Epidermal melanocyte (primary cell): ENCODE results near the gene NLRX1.
"Not testable (repeated sequence)": the region's sequence is repeated elsewhere in the genome, so short reads cannot be mapped to it uniquely, and the experiment has no call there.

Experiments
- DNase-seq: peaks from one replicate; pipeline ENCODE4 v3.0.0; 2011; ENCODE audit warnings: low spot score; ENCODE audit not compliant: insufficient read length

Gene NLRX1

DNA sequence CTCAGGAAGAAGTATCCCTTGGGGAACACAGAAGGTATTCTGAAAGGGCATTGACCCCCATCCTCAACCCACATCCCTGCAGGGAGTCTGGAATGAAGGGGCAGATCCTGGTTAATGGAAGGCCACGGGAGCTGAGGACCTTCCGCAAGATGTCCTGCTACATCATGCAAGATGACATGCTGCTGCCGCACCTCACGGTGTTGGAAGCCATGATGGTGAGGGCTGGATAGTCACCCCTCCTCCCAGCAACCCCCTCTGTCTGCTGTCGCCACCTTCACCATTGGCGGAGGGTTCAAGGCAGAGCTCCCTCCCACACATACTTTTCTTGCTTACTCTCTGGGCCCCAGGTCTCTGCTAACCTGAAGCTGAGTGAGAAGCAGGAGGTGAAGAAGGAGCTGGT is 14.3 kb upstream of the NLRX1 start:
- DNase-seq, result no peak

DNA sequence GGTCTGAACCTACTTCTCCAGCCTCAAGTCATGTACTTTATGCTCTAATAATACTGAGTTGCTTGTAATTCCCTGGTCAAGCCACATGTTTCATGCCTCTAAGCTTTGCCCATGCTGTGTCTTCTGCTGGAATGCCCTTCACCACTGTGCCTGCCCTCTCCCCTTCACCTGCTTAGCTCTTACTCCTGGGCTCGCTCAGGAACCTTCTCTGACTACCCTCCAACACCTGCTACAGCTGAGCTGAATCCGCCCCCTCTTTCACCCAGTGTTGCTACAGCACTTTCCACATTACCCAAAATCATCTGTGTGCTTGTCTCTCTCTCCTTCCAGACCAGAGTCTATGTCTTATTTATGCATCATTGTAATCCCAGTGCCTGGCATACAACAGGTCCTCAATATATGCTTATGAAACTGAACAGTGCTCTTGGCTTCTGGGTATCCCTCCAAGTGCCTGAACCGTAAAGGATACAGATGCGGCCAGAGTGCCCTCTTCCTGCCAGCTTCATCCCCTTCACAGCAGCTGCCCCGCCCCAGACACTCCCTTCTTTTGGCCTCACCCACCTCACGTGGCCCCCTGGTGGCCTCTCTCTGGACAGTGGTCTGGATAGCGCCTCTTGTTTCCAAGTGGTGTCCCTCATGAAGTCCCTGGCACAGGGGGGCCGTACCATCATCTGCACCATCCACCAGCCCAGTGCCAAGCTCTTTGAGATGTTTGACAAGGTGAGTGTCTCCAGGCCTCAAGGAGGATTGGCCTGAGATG is 12.6 kb upstream of the NLRX1 start:
- no peak for DNase-seq

DNA sequence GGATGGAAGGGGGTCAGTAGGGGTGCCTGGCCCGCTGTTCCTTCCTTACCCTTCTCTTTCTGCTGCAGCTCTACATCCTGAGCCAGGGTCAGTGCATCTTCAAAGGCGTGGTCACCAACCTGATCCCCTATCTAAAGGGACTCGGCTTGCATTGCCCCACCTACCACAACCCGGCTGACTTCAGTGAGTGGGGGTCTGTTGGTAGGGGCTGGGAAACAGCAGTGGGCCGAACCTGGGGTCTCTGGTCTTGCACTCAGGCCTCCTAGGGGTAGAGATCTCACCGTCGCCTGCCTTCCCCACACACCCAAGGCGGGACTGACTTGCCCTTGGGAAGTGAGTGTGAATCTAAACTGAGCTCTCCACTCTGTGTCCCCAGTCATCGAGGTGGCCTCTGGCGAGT is 12.0 kb upstream of the NLRX1 start:
- no peak for DNase-seq

DNA sequence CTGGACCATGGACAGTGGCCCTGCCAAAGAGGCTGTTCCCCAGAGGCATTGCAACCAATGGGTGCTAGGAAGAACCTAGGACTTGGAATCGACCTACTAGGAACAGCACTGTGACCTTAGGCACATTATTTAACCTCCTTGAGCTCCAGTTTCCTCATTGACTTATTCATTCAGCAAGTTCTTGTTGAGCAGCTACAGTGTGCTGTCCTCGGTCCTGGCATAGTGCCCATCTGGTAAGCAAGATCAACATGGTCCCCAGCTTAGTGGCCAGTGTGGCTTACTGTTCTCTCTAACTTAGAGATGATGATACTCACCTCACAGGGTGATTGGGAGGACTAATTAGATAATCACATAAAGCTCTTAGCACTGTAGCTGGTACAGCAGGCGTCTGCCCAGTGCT is 11.5 kb upstream of the NLRX1 start:
- no peak for DNase-seq

DNA sequence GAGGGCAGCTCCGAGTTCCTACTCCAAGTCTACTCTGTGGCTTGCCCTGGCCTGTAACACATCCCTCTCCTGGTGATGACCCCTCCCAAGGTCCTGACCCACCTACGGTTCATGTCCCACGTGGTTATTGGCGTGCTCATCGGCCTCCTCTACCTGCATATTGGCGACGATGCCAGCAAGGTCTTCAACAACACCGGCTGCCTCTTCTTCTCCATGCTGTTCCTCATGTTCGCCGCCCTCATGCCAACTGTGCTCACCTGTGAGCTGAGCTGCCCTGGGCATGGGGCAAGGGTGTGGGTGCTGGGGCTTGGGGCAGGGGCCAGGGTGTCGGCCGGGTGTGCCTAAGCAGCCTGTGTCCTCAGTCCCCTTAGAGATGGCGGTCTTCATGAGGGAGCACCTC is 10.1 kb upstream of the NLRX1 start:
- DNase-seq, result no peak

DNA sequence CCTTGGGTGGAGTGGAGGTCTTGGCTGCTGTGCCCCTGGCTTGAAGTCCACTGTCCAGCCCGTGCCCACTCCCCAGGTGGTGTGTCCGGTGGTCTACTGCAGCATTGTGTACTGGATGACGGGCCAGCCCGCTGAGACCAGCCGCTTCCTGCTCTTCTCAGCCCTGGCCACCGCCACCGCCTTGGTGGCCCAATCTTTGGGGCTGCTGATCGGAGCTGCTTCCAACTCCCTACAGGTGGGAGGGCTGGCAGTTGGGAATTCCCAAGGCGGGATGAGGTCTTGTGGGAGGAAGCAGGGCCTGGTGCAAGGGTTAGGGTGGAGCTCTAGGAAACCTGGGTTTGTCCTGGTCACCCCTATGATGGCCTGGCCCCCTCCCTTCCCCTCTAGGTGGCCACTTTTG is 8.4 kb upstream of the NLRX1 start:
- no peak for DNase-seq

DNA sequence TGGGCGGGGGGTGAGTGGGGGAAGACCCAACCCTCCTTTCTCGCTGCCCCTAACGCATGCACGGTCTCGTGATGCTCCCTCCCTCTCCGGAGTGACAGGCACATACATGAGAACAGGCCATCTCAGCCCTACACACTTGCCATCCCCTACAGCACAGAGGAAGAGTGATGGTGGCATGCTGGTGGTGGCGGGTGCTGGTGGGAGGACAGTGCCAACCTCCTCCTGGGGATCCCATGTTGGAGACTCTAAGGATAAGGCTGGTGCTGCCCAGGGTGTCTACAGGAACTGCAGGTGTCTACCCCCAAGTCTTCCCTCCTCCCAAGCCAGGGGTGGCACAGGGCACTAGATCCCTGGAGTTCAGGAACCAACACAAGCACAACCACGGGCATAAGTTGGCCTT is 6.7 kb upstream of the NLRX1 start:
- no peak for DNase-seq

DNA sequence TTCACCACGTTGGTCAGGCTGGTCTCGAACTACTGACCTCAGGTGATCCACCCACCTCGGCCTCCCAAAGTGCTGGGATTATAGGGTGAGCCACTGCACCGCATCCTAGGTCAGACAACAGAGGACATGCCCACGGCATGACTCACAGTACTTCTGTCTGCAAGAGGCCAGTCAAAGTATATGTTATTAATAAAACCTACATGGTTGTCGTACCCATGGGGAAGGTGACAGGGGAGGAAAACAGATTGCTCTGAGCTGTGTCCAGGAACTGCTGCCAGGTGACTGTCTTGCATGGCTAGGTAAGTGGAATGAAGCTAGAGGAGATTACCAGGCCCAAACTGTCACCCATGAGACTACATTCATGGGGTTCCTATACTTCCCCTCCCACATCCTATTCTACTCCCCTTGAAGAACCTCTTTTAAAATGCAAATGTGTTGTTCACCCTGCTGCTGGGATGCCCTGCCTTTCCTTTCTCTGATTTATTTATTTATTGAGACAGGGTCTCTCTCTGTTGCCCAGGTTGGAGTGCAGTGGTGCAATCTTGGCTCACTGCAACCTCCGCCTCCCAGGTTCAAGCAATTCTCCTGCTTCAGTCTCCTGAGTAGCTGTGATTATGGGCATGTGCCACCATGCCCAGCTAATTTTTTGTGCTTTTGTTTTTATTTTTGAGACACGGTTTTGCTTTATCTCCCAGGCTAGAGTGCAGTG is 2.0 kb upstream of the NLRX1 start:
- no peak for DNase-seq

DNA sequence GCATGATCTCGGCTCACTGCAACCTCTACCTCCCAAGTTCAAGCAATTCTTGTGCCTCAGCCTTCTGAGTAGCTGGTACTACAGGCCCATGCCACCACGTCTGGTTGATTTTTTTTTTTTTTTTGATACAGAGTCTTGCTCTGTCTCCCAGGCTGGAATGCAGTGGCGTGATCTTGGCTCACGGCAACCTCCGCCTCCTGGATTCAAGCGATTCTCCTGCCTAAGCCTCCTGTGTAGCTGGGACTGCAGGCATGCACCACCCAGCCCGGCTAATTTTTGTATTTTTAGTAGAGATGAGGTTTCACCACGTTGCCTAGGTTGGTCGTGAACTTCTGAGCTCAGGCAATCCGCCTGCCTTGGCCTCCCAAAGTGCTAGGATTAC is 1.5 kb upstream of the NLRX1 start:
- not testable (repeated sequence) for DNase-seq

DNA sequence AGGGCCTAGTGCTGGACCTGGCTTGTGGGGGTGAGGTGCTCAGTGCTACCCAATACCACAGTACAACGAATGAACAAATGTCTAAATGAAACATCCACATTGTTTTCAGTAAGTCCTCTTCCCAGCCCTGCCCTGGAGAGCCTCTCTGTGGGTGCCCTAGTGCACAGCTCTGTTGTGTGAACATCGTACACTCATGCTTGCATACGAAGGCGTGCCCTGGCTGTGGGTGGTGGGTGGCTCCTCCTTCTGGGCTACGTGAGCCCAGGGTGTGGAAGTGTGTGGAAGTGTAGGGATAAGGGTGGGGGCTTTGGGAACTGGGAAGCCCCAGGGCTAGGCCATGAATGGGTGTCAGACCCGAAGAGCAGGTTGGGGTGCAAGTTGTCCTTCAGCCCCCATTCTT is 592 bp upstream of the NLRX1 start:
- no peak for DNase-seq

DNA sequence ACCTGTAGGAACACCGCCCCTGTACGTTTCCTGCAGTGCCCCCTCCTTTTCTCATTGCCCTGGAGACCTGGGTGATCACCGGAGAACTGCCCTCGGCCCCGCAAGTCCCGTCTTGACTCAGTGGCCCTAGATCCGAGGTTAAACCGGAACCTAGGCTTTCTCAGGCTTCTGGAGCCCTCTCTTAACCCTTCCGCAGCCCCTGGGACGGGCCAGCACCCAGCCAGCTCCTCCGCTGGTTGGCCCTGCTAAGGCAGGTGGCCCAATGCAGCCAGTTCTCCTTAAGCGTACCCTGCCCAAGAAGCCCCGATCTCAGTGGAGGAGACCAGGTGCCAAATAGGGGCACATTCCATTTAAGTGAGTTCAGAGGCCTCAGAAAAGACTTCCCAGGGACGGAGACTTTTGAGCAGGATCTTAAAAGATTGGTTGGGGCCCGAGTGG is 776 bp downstream of the NLRX1 start:
- DNase-seq, result peak; percentile 31

DNA sequence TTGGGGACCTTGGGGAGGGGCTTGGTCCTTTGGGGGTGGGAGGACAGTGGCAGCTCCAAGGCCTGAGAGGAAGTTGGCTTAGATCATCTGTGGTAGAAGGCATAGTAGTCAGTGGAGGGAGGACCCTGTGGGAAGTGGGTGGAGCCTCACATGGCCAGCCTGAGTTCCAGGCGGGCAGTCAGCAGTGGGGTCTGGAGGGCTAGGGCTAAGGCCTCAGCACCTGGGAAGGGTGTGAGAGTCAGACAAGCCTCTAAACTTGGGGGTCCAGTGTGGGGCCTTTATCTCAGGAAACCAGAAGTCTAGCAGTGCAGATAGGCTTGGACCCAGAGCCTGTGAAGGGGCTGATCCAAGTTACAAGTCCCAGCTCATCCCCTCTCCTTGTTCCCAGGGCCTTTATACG is 4.0 kb downstream of the NLRX1 start:
- DNase-seq, result no peak

DNA sequence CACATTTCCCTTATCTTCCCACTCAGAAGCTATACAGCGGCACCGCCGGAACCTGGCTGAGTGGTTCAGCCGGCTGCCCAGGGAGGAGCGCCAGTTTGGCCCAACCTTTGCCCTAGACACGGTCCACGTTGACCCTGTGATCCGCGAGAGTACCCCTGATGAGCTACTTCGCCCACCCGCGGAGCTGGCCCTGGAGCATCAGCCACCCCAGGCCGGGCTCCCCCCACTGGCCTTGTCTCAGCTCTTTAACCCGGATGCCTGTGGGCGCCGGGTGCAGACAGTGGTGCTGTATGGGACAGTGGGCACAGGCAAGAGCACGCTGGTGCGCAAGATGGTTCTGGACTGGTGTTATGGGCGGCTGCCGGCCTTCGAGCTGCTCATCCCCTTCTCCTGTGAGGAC is 4.9 kb downstream of the NLRX1 start:
- no peak for DNase-seq

DNA sequence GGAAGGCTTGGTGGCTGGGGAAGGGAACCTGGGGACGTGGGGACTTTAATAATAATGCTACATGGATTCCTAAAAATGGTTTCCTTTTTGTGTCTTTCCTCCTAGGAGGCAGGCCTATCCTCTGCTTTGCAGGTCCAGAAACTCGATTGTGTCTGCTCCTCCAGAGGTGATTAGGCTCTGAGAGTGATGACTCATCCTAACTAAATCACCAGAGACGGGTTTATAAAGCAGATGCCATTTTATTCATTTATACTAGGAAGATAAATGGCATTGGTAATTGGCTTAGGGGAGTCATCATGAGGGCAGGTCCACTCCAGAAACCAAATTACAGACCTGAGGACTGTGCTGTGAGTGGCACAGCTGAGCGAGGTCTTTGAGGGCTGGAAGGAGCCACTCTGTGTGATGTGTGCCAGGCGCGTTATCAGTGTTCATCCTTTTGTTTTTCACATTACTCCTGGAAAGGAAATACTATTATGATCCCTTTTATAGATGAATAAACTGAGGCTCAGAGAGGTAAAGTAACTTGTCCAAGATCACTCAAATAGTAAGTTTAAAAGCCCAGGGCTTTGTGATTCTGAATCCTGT is 7.1 kb downstream of the NLRX1 start:
- no peak for DNase-seq

DNA sequence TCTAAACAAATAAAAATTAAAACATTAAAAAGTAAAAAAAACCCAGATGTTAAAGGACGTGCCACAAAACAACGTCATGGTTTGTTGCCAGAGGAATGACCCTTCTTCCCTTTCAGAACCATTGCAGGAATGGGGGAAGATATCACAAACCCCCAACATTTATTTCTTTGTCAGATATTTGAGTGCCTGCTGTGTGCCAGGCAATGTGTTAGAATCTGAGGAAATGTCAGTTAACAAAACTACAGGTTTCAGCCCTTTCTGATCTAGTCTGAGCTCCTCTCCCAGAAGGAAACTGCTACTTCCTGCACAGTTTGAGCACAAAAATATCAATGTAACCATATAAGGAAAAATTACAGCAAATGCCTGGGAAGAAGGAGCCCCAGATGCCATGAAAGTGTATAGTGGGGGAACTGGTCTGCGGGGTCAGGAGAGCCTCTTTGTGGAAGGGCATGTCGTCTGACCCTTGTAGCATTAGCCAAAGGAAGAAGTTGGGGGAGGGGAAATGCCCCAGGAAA is 9.7 kb downstream of the NLRX1 start:
- DNase-seq, result no peak

DNA sequence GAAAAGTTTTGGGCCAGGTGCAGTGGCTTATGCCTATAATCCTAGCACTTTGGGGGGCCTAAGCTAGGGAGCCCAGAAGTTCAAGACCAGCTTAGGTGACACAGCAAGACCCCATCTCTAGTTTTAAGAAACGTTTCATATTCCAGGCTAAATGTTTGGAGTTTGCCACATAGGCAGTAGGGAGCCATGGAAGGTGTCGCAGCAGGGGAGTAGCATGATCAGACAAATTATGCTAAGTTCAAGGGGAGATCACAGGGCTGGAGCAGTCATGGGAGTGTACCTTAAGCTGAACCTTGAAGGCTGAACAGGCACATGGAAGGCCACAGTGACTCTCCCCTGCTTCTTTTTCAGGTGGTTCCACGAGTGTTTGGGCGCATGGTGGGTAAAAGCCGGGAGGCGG is 10.8 kb downstream of the NLRX1 start:
- no peak for DNase-seq

DNA sequence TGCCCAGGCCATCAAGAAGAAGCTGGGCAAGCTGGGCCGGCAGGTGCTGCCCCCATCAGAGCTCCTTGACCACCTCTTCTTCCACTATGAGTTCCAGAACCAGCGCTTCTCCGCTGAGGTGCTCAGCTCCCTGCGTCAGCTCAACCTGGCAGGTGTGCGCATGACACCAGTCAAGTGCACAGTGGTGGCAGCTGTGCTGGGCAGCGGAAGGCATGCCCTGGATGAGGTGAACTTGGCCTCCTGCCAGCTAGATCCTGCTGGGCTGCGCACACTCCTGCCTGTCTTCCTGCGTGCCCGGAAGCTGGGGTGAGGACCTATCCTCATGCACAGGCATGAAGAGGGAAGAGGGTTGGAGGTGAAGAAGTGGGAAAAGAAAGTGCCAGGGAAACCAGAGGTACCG is 11.5 kb downstream of the NLRX1 start:
- DNase-seq, result no peak

DNA sequence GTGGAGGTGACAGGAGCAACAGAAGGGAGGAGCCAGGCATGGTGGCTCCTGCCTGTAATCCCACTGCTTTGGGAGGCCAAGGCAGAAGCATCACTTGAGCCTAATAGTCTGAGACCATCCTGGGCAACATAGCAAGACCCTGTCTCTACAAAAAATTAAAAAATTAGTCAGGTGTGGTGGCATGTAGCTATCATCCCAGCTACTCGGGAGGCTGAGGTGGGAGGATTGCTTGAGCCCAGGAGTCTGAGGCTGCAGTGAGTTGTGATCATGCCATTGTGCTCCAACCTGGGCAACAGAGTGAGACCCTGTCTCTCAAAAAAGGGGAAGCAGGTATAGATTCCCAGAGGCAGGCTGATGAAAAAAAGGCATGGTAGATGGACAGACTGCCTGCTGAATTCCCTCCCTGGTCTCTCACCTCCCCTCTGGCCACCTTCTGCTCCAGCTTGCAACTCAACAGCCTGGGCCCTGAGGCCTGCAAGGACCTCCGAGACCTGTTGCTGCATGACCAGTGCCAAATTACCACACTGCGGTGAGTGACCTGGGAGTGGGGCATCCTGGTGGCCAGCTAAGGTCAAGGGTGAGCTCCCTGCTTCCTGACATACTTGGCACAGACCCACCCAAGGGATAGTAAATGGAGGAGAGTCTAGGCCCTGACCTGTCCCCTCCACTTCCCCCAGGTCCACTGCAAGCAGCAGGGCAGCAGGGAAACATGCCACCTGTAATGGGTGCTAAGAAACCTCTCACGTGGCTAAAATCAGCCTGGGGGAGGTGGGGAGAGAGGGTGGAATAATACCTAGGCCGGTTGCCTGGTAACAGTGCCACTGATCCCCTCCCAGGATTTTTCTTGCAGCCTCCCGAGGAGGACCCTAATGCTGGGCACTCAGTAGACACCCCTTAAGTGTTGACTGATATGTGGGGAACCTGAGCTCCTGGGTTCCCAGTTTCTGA is 12.5 kb downstream of the NLRX1 start:
- DNase-seq, result no peak

DNA sequence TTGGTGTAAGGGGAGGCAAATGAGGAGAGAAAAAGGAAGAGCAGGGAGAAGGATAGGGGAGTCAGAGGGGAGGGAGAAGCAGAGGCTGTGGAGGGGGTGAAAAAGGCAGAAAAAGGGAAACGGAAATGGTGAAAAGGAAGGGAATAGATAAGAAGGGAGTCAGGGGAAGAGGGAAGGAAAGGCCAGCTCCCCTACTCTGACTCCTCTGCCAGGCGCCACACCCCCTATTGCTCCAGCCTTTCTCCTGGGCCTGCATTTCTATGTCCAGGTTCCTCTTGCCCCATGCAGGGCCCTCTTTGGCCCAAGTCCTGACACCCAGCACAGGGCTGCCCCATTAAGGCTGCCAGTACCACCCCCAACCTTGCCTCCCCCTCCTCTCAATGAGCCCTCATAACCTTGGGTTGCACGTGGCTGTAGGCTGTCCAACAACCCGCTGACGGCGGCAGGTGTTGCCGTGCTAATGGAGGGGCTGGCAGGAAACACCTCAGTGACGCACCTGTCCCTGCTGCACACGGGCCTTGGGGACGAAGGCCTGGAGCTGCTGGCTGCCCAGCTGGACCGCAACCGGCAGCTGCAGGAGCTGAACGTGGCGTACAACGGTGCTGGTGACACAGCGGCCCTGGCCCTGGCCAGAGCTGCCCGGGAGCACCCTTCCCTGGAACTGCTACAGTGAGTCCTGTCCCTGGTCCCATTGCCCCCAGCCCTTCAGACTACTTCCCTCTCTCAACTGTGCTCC is 13.3 kb downstream of the NLRX1 start:
- peak; percentile 9 for DNase-seq

DNA sequence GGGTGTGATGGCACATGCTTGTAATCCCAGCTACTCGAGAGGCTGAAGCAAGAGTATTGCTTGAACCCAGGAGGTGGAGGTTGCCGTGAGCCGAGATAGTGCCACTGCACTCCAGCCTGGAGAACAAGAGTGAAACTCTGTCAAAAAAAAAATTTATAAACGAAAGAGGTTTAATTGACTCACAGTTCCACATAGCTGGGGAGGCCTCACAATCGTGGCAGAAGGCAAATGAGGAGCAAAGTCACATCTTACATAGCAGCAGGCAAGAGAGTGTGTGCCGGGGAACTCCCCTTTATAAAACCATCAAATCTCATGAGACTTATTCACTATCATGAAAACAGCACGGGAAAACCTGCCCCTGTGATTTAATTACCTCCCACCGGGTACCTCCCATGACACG is 15.9 kb downstream of the NLRX1 start:
- not testable (repeated sequence) for DNase-seq
